ENCODE results near the gene TLL1.

GRCh38 chr4:166078955-166079354 is 205.9 kb downstream of the TLL1 start:
- TF ChIP-seq REST (IDR thresholded peaks at IDR 0.05) = peak; percentile 64
- TF ChIP-seq, protein P1, sequence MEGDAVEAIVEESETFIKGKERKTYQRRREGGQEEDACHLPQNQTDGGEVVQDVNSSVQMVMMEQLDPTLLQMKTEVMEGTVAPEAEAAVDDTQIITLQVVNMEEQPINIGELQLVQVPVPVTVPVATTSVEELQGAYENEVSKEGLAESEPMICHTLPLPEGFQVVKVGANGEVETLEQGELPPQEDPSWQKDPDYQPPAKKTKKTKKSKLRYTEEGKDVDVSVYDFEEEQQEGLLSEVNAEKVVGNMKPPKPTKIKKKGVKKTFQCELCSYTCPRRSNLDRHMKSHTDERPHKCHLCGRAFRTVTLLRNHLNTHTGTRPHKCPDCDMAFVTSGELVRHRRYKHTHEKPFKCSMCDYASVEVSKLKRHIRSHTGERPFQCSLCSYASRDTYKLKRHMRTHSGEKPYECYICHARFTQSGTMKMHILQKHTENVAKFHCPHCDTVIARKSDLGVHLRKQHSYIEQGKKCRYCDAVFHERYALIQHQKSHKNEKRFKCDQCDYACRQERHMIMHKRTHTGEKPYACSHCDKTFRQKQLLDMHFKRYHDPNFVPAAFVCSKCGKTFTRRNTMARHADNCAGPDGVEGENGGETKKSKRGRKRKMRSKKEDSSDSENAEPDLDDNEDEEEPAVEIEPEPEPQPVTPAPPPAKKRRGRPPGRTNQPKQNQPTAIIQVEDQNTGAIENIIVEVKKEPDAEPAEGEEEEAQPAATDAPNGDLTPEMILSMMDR (IDR thresholded peaks at IDR 0.05; ENCODE audit: low read depth, low read length, missing input control) = no peak
- no peak for TF ChIP-seq MAX (IDR thresholded peaks at IDR 0.05)
- TF ChIP-seq GABPA (IDR thresholded peaks at IDR 0.05 in 1 of 2, conservative IDR thresholded peaks at IDR 0.05 in 1 of 2) = no peak
- no peak for TF ChIP-seq JUND (IDR thresholded peaks at IDR 0.05)
- no peak for TF ChIP-seq HNF4A (conservative IDR thresholded peaks at IDR 0.05)
- TF ChIP-seq ZBTB33 (IDR thresholded peaks at IDR 0.05) = no peak
- TF ChIP-seq YY1 (IDR thresholded peaks at IDR 0.05) = no peak
